ENCODE results near the gene PGAP6. TPM values are rescaled to one million over a fixed set of nuclear protein-coding genes. Genes with fewer than 3 reads are reported as not detected.
"Not testable (repeated sequence)": the region's sequence is repeated elsewhere in the genome, so short reads cannot be mapped to it uniquely, and the experiment has no call there.

PGAP6 gene
- total RNA-seq, 1 donor from 2014 or later, result 44.2 TPM

- no peak for DNase-seq (ENCODE audit: low read depth)
- H3K4me3 ChIP-seq (ENCODE audit: low read depth, low read length), result no peak overlapping the region
- TF ChIP-seq, protein P1, sequence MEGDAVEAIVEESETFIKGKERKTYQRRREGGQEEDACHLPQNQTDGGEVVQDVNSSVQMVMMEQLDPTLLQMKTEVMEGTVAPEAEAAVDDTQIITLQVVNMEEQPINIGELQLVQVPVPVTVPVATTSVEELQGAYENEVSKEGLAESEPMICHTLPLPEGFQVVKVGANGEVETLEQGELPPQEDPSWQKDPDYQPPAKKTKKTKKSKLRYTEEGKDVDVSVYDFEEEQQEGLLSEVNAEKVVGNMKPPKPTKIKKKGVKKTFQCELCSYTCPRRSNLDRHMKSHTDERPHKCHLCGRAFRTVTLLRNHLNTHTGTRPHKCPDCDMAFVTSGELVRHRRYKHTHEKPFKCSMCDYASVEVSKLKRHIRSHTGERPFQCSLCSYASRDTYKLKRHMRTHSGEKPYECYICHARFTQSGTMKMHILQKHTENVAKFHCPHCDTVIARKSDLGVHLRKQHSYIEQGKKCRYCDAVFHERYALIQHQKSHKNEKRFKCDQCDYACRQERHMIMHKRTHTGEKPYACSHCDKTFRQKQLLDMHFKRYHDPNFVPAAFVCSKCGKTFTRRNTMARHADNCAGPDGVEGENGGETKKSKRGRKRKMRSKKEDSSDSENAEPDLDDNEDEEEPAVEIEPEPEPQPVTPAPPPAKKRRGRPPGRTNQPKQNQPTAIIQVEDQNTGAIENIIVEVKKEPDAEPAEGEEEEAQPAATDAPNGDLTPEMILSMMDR (IDR thresholded peaks at IDR 0.05; ENCODE audit: insufficient read depth, low read length, severe bottlenecking), result no peak
- no peak for FAIRE-seq
- peaks cover 8% of the 10 kb centered on the region for H3K36me3 ChIP-seq (ENCODE audit: control insufficient read depth, insufficient read depth, low read length)
- no peaks in the 10 kb centered on the region for H3K27me3 ChIP-seq (ENCODE audit: control insufficient read depth, insufficient read depth, low read length)
Measured at GRCh38 chr16:337975-338575, 43.7 kb downstream of the PGAP6 start.

DNA sequence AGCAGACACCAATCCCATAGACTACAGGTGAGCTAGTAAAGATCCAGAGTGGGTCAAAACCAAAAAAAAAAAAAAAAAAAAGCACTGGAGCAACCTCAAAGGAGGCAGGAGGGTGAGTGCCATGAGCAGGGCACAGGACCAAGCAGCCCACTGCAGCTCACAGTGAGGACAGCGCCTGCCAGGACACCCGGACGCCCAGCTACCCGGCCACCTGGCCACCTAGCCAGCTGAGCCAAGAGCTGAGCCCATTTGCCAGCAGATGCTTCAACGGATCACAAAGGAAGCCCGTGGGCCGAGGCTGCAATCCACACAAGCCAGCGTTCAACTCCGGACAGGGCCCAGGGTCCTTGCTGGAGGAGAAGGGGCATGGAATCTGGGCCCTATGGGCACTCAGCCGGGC, 44.3 kb downstream of the PGAP6 start:
- TF ChIP-seq, protein P1 (IDR thresholded peaks at IDR 0.05; ENCODE audit: insufficient read depth, low read length, severe bottlenecking), result no peak
- Histone ChIP-seq H3K27me3 (ENCODE audit: control insufficient read depth, insufficient read depth, low read length) (no peaks in the 10 kb centered on the region), H3K36me3 (ENCODE audit: control insufficient read depth, insufficient read depth, low read length) (peaks cover 5% of the 10 kb centered on the region), H3K4me3 (ENCODE audit: low read depth, low read length) (no peak overlapping the region)
- FAIRE-seq (no peak), DNase-seq (ENCODE audit: low read depth) (no peak)

DNA sequence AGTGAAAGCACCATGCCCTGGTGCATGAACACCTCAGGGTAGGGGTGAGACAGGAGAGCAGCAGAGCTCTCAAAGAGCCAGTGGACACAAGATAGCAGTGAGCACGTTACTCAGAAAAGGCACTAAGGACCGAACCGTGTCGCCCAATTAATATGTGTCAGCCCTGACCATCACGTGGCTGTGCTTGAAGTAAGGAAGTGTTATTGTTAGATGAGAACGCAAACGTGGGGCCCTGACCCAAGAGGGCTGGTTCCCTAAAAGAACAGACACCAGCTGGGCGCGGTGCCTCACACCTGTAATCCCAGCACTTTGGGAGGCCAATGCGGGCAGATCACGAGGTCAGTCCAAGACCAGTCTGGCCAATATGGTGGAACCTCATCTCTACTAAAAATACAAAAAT, 45.5 kb downstream of the PGAP6 start:
- no peaks in the 10 kb centered on the region for H3K27me3 ChIP-seq (ENCODE audit: control insufficient read depth, insufficient read depth, low read length)
- TF ChIP-seq, protein P1 (IDR thresholded peaks at IDR 0.05; ENCODE audit: insufficient read depth, low read length, severe bottlenecking), result no peak
- H3K36me3 ChIP-seq (ENCODE audit: control insufficient read depth, insufficient read depth, low read length), result peaks cover 3% of the 10 kb centered on the region
- no peak for FAIRE-seq
- no peak for DNase-seq (ENCODE audit: low read depth)
- no peak overlapping the region for H3K4me3 ChIP-seq (ENCODE audit: low read depth, low read length)

- H3K27me3 ChIP-seq (ENCODE audit: control insufficient read depth, insufficient read depth, low read length); DNase-seq (ENCODE audit: low read depth); H3K4me3 ChIP-seq (ENCODE audit: low read depth, low read length); H3K36me3 ChIP-seq (ENCODE audit: control insufficient read depth, insufficient read depth, low read length): not testable (repeated sequence)
- peak; percentile 83 for FAIRE-seq
Measured at GRCh38 chr16:334861-335632, 46.7 kb downstream of the PGAP6 start.

- FAIRE-seq, result peak; percentile 100
- DNase-seq (ENCODE audit: low read depth); H3K36me3 ChIP-seq (ENCODE audit: control insufficient read depth, insufficient read depth, low read length): not testable (repeated sequence)
Measured at GRCh38 chr16:334164-334832, 47.5 kb downstream of the PGAP6 start.

DNA sequence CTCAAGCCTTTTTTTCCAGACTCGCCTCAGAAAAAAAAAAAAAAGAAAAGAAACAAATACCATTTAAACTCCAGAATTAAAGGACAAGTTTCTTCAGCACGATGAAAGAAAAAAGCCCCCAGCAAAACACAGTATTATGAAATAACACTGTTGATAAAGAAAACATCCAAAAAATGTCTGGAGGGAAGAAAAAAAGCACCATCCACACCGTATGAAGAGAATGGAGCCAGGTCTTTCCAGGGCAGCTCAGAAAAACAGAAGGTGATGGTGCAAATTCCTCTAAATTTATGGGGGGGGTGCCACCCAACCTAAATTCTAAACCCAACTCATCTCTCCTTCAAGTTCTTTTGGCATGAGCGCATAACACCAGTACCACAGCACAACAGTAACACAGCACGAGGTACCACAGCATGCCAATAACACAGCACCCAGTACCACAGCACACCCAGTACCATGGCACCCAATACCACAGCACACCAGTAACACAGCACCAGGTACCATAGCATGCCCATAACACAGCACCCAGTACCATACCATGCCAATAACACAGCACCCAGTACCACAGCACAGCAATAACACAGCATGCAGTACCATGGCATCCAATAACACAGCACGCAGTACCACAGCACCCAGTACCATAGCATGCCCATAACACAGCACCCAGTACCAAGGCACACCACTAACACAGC, 48.2 kb downstream of the PGAP6 start:
- H3K36me3 ChIP-seq (ENCODE audit: control insufficient read depth, insufficient read depth, low read length), result peaks cover 1% of the 10 kb centered on the region
- no peak for FAIRE-seq
- no peak for DNase-seq (ENCODE audit: low read depth)
- H3K4me3 ChIP-seq (ENCODE audit: low read depth, low read length), result no peak overlapping the region
- H3K27me3 ChIP-seq (ENCODE audit: control insufficient read depth, insufficient read depth, low read length), result no peaks in the 10 kb centered on the region
- TF ChIP-seq, protein P1 (IDR thresholded peaks at IDR 0.05; ENCODE audit: insufficient read depth, low read length, severe bottlenecking), result no peak

More at GRCh38 chr16:334164-334832, 47.5 kb downstream of the PGAP6 start:
- not testable (repeated sequence) for H3K27me3 ChIP-seq (ENCODE audit: control insufficient read depth, insufficient read depth, low read length); H3K4me3 ChIP-seq (ENCODE audit: low read depth, low read length)

DNA sequence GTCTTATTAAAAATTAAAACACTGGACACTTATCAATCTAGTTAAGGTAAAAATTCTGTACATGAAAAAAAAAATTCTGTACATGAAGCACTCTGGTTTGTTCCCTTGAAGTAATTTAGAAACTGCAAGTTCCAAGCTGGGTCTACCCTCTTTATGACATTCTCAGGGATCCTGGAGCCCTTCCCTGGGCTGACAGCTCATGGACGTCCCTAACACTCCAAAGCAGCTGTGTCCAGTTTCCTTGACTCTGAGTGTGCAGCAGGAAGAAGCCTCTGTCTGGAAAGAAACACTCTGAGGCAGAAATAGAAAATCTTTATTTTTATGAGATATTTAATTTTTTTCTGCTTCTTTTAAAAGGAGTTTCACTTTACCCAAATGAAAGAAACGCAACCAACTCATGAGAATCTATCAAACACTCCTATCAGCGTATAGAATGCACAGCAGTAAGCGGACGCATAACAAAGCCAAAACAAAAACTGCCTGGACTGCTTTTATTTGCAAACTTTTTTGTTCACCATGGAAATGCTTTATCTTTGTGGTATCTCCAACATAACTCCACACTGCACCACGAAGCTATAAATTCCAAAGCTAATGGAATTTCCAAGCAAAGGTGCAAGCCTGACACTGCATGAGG, 50.5 kb downstream of the PGAP6 start:
- peak; percentile 60 for FAIRE-seq
- H3K27me3 ChIP-seq (ENCODE audit: control insufficient read depth, insufficient read depth, low read length); H3K36me3 ChIP-seq (ENCODE audit: control insufficient read depth, insufficient read depth, low read length); DNase-seq (ENCODE audit: low read depth); H3K4me3 ChIP-seq (ENCODE audit: low read depth, low read length): not testable (repeated sequence)
